Right atrium auricular region (tissue), 2 donors: ENCODE data around the gene DERL3. TPM values are rescaled to one million over a fixed set of nuclear protein-coding genes. Genes with fewer than 3 reads are reported as not detected.
A peak's percentile ranks its signal among the peaks of the same experiment; 100 is the strongest.

Experiments
- DNase-seq: peaks from one replicate; pipeline ENCODE4 v3.0.0-alpha.2; 2019; ENCODE audit warnings: low spot score
- H3K27ac ChIP-seq, 2 donors: fragments of 200-600 bp; sonication (generic); 1 replicate in 1 of 2; 2 replicates in 1 of 2; pipeline ENCODE4 v1.5.1; 2016 to 2019
- H3K27me3 ChIP-seq, 2 donors: fragments of 200-600 bp; sonication (generic); one replicate each; pipeline versions ENCODE4 v1.5.1 to v1.6.0; 2017 to 2019
- H3K36me3 ChIP-seq: fragments of 200-600 bp; sonication (generic); one replicate; pipeline ENCODE4 v1.5.1; 2016
- H3K4me1 ChIP-seq, 2 donors: fragments of 200-600 bp; sonication (generic); one replicate each; pipeline versions ENCODE4 v1.5.1 to v1.6.0; 2017 to 2019
- H3K4me3 ChIP-seq, 2 donors: fragments of 200-600 bp; sonication (generic); 1 replicate in 1 of 2; 2 replicates in 1 of 2; pipeline ENCODE4 v1.5.1; 2017 to 2019; ENCODE audit warnings: mild to moderate bottlenecking in 1 of 2, moderate library complexity in 1 of 2
- H3K9me3 ChIP-seq, 2 donors: fragments of 200-600 bp; sonication (generic); one replicate each; pipeline ENCODE4 v1.5.1; 2019
- CTCF ChIP-seq, 2 donors: fragments of 200-600 bp; sonication (generic); IDR thresholded peaks; one replicate each; pipeline ENCODE4 v1.5.1; 2019; ENCODE audit warnings: antibody characterized with exemption in 2 of 2
- total RNA-seq, 2 donors: library from RNA; depleted of rRNA; stranded (reverse); fragments of >200 nt; gene quantifications; one replicate each; pipeline ENCODE4 v1.1.0, GENCODE V29; 2016

The DERL3 gene
- total RNA-seq, 2 donors from 2014 or later: 4.0 to 10.6 TPM

- Histone ChIP-seq H3K4me1 (peaks cover 0 to 51% of the 10 kb centered on the region in 2 donors), H3K27me3 (no peaks in the 10 kb centered on the region), H3K4me3 (peak within 1 kb of the TSS; percentile 95 to 98), H3K27ac (peak within 1 kb of the TSS; percentile 100), H3K36me3 (peaks cover 3% of the 10 kb centered on the region), H3K9me3 (no peaks in the 10 kb centered on the region)
- peak; percentile 91 for DNase-seq
- TF ChIP-seq CTCF (IDR thresholded peaks at IDR 0.05): no peak
These were observed 51.8 kb downstream of the DERL3 start, which contains the start of gene SMARCB1 for GRCh38 chr22:23786752-23787599. Gene SMARCB1, plus strand, starts transcription at chr22:23786966. Its CDS starts 204 bp downstream, at chr22:23787170.

- TF ChIP-seq CTCF (IDR thresholded peaks at IDR 0.05): no peak
- DNase-seq: no peak
- peaks cover 0 to 50% of the 10 kb centered on the region in 2 donors for H3K4me1 ChIP-seq
- H3K27me3 ChIP-seq: no peaks in the 10 kb centered on the region
- no peaks in the 10 kb centered on the region for H3K36me3 ChIP-seq
- peak overlapping the region; percentile 95 to 98 for H3K4me3 ChIP-seq
- H3K27ac ChIP-seq: peak overlapping the region; percentile 100
- no peaks in the 10 kb centered on the region for H3K9me3 ChIP-seq
These were observed 52.5 kb downstream of the DERL3 start for GRCh38 chr22:23786261-23786710.

Other genes starting within 250 kb of the DERL3 start
- gene DRICH1, start 206.7 kb downstream of the DERL3 start, total RNA-seq: not detected
- gene RGL4, start 148.0 kb downstream of the DERL3 start, total RNA-seq: not detected
- 1 to 10 TPM; 3.2 to 5.0 TPM for gene ZNF70, start 87.9 kb downstream of the DERL3 start, total RNA-seq
- gene VPREB3, start 84.6 kb downstream of the DERL3 start, total RNA-seq: not detected
- not detected for gene C22orf15, start 76.0 kb downstream of the DERL3 start, total RNA-seq
- gene CHCHD10, start 71.0 kb downstream of the DERL3 start, total RNA-seq: 100 to 1,000 TPM; 213 to 319 TPM
- 10 to 100 TPM in 1 of 2 donors, 1 to 10 TPM in 1; 2.2 to 12.3 TPM for gene MMP11, start 66.2 kb downstream of the DERL3 start, total RNA-seq
- gene SMARCB1, start 52.0 kb downstream of the DERL3 start, total RNA-seq: 10 to 100 TPM; 41.4 to 45.9 TPM
- gene SLC2A11, start 18.9 kb upstream of the DERL3 start, total RNA-seq: 10 to 100 TPM; 10.6 to 15.5 TPM
- gene MIF, start 55.4 kb upstream of the DERL3 start, total RNA-seq: 100 to 1,000 TPM; 176 to 273 TPM
- 1 to 10 TPM; 3.7 to 9.1 TPM for gene GSTT2B, start 122.2 kb upstream of the DERL3 start, total RNA-seq
- 1 to 10 TPM in 1 of 2 donors, not detected in 1; 1.0 TPM for gene DDTL, start 127.9 kb upstream of the DERL3 start, total RNA-seq
- gene DDT, start 135.4 kb upstream of the DERL3 start, total RNA-seq: 100 to 1,000 TPM; 147 to 153 TPM
- under 1 TPM in 1 of 2 donors, not detected in 1; 0.48 TPM for gene GSTT2, start 141.1 kb upstream of the DERL3 start, total RNA-seq
- gene GSTT4, start 166.4 kb upstream of the DERL3 start, total RNA-seq: not detected
- gene CABIN1, start 172.3 kb upstream of the DERL3 start, total RNA-seq: 10 to 100 TPM; 27.6 to 27.9 TPM